HG03521 (cell line): ENCODE results near the gene ASB2.

Experiments
- ATAC-seq: cut with Tn5 transposase; IDR thresholded peaks from one replicate; pipeline ENCODE4 v1.9.1; 2021; ENCODE audit warnings: mild to moderate bottlenecking, moderate library complexity; ENCODE audit not compliant: unreplicated experiment

The ASB2 gene

GRCh38 chr14:93981316-93982229, 5.2 kb upstream of the ASB2 start:
- ATAC-seq: no peak

- no peak for ATAC-seq
Measured at GRCh38 chr14:93980456-93981201, 4.3 kb upstream of the ASB2 start.

- ATAC-seq: no peak
Measured at GRCh38 chr14:93978735-93979134, 2.4 kb upstream of the ASB2 start.

- ATAC-seq: peak; percentile 51
Measured at GRCh38 chr14:93977790-93978581, 1.6 kb upstream of the ASB2 start.

GRCh38 chr14:93977171-93977570, 801 bp upstream of the ASB2 start:
- no peak for ATAC-seq

- peak; percentile 48 for ATAC-seq
Measured at GRCh38 chr14:93975791-93976476, 436 bp downstream of the ASB2 start.

- ATAC-seq: no peak
Measured at GRCh38 chr14:93974833-93975232, 1.5 kb downstream of the ASB2 start.

- no peak for ATAC-seq
Measured at GRCh38 chr14:93974299-93974698, 2.1 kb downstream of the ASB2 start.

- ATAC-seq: no peak
Measured at GRCh38 chr14:93973607-93974006, 2.8 kb downstream of the ASB2 start.

GRCh38 chr14:93972618-93973205, 3.7 kb downstream of the ASB2 start:
- ATAC-seq: no peak

- no peak for ATAC-seq
Measured at GRCh38 chr14:93971635-93972027, 4.7 kb downstream of the ASB2 start.

- ATAC-seq: peak; percentile 35
Measured at GRCh38 chr14:93970965-93971634, 5.3 kb downstream of the ASB2 start.

- ATAC-seq: no peak
Measured at GRCh38 chr14:93970585-93970964, 5.8 kb downstream of the ASB2 start.

- ATAC-seq: no peak
Measured at GRCh38 chr14:93969082-93969828, 7.1 kb downstream of the ASB2 start.

GRCh38 chr14:93967637-93968250, 8.6 kb downstream of the ASB2 start:
- peak; percentile 31 for ATAC-seq

GRCh38 chr14:93965946-93966474, 10.4 kb downstream of the ASB2 start:
- no peak for ATAC-seq

GRCh38 chr14:93965287-93965821, 11.0 kb downstream of the ASB2 start:
- no peak for ATAC-seq

- ATAC-seq: no peak
Measured at GRCh38 chr14:93964820-93965286, 11.5 kb downstream of the ASB2 start.
